Endothelial cell (in vitro differentiated cells): ENCODE results near the gene KIAA1210. TPM values are rescaled to one million over a fixed set of nuclear protein-coding genes. Genes with fewer than 3 reads are reported as not detected.

Experiments used
- DNase-seq: peaks from one replicate; pipeline ENCODE4 v3.0.0; 2021; ENCODE audit warnings: low spot score
- H3K27ac Mint-ChIP-seq: one replicate; pipeline ENCODE4 v1.8.0; 2021; ENCODE audit warnings: mixed read lengths, inconsistent platforms; ENCODE audit not compliant: unreplicated experiment
- H3K27me3 Mint-ChIP-seq: one replicate; pipeline ENCODE4 v1.8.0; 2021; ENCODE audit warnings: mild to moderate bottlenecking, moderate library complexity, mixed read lengths, inconsistent platforms; ENCODE audit not compliant: unreplicated experiment
- H3K36me3 Mint-ChIP-seq: one replicate; pipeline ENCODE4 v1.8.0; 2021; ENCODE audit warnings: mild to moderate bottlenecking, low read depth, mixed read lengths, inconsistent platforms; ENCODE audit not compliant: unreplicated experiment
- H3K4me1 Mint-ChIP-seq: one replicate; pipeline ENCODE4 v1.8.0; 2021; ENCODE audit warnings: mild to moderate bottlenecking, mixed read lengths, inconsistent platforms; ENCODE audit not compliant: unreplicated experiment
- H3K4me3 Mint-ChIP-seq: one replicate; pipeline ENCODE4 v1.8.0; 2021; ENCODE audit warnings: mild to moderate bottlenecking, mixed read lengths, inconsistent platforms; ENCODE audit not compliant: unreplicated experiment
- H3K9me3 Mint-ChIP-seq: one replicate; pipeline ENCODE4 v1.8.0; 2021; ENCODE audit warnings: mixed read lengths, inconsistent platforms; ENCODE audit not compliant: unreplicated experiment
- CTCF ChIP-seq: fragments of 200-600 bp; sonication (generic); IDR thresholded peaks from one replicate; pipeline ENCODE4 v1.5.0; 2021; ENCODE audit warnings: antibody characterized with exemption; ENCODE audit not compliant: unreplicated experiment
- total RNA-seq: library from RNA; stranded (reverse); fragmentation: NEBNext Ultra II Directional; extraction: Animal tissue kit (Norgen Biotek cat#: 25700); gene quantifications from one replicate; pipeline ENCODE4 v1.2.1, GENCODE V29; 2021; ENCODE audit not compliant: unreplicated experiment

The KIAA1210 gene
- total RNA-seq, 1 donor from 2014 or later: not detected

GRCh38 chrX:119087121-119087520 is 40.5 kb downstream of the KIAA1210 start:
- no peak for TF ChIP-seq CTCF
- DNase-seq: no peak
- no peaks in the 10 kb centered on the region for H3K27me3 Mint-ChIP-seq
- H3K27ac Mint-ChIP-seq: no peak overlapping the region
- H3K36me3 Mint-ChIP-seq: no peaks in the 10 kb centered on the region
- no peak overlapping the region for H3K4me3 Mint-ChIP-seq
- no peaks in the 10 kb centered on the region for H3K9me3 Mint-ChIP-seq
- no peaks in the 10 kb centered on the region for H3K4me1 Mint-ChIP-seq

- H3K9me3 Mint-ChIP-seq: no peaks in the 10 kb centered on the region
- H3K27me3 Mint-ChIP-seq: no peaks in the 10 kb centered on the region
- H3K4me1 Mint-ChIP-seq: no peaks in the 10 kb centered on the region
- no peak overlapping the region for H3K4me3 Mint-ChIP-seq
- H3K27ac Mint-ChIP-seq: no peak overlapping the region
- no peak for TF ChIP-seq CTCF
- DNase-seq: no peak
- H3K36me3 Mint-ChIP-seq: no peaks in the 10 kb centered on the region
These were observed 42.8 kb downstream of the KIAA1210 start for GRCh38 chrX:119084766-119085165.

- Mint-ChIP-seq H3K9me3 (no peaks in the 10 kb centered on the region), H3K4me3 (no peak overlapping the region), H3K36me3 (no peaks in the 10 kb centered on the region), H3K27me3 (no peaks in the 10 kb centered on the region), H3K27ac (no peak overlapping the region), H3K4me1 (no peaks in the 10 kb centered on the region)
- no peak for TF ChIP-seq CTCF
- no peak for DNase-seq
These were observed 45.3 kb downstream of the KIAA1210 start for GRCh38 chrX:119082278-119082677.

GRCh38 chrX:119075270-119076025 is 52.2 kb downstream of the KIAA1210 start:
- H3K4me3 Mint-ChIP-seq: no peak overlapping the region

More at GRCh38 chrX:119075270-119076025, 52.2 kb downstream of the KIAA1210 start:
- Mint-ChIP-seq H3K9me3 (no peaks in the 10 kb centered on the region), H3K27ac (no peak overlapping the region), H3K27me3 (no peaks in the 10 kb centered on the region), H3K36me3 (no peaks in the 10 kb centered on the region), H3K4me1 (no peaks in the 10 kb centered on the region)
- no peak for TF ChIP-seq CTCF
- no peak for DNase-seq
